Mucosa of rectum (tissue), 2 donors: ENCODE results near the gene ERCC1.

Source experiments
- H3K27ac ChIP-seq, 2 donors: one replicate each; pipeline ENCODE4 v1.7.0; 2013; ENCODE audit warnings: inconsistent platforms in 2 of 2, low read depth in 2 of 2, low read length in 2 of 2
- H3K27me3 ChIP-seq, 2 donors: one replicate each; pipeline ENCODE4 v1.7.0; 2013; ENCODE audit warnings: low read length in 2 of 2; ENCODE audit not compliant: control insufficient read depth in 2 of 2, insufficient read depth in 2 of 2
- H3K36me3 ChIP-seq, 2 donors: one replicate each; pipeline ENCODE4 v1.7.0; 2013; ENCODE audit warnings: low read length in 2 of 2; ENCODE audit not compliant: control insufficient read depth in 2 of 2, insufficient read depth in 2 of 2
- H3K4me1 ChIP-seq, 2 donors: one replicate each; pipeline ENCODE4 v1.7.0; 2013; ENCODE audit warnings: low read length in 2 of 2, mild to moderate bottlenecking in 1 of 2; ENCODE audit not compliant: control insufficient read depth in 2 of 2, insufficient read depth in 2 of 2
- H3K4me3 ChIP-seq, 2 donors: one replicate each; pipeline ENCODE4 v1.7.0; 2013; ENCODE audit warnings: low read length in 2 of 2
- H3K9ac ChIP-seq, 2 donors: one replicate each; pipeline ENCODE4 v1.7.0; 2013; ENCODE audit warnings: low read length in 2 of 2, low read depth in 1 of 2, mild to moderate bottlenecking in 1 of 2
- H3K9me3 ChIP-seq, 2 donors: one replicate each; pipeline ENCODE4 v1.7.0; 2013; ENCODE audit warnings: low read length in 2 of 2; ENCODE audit not compliant: control insufficient read depth in 2 of 2
- donor health status: healthy.
- donor health status: Normal muscosa, but diverticular disease.

ERCC1 gene

DNA sequence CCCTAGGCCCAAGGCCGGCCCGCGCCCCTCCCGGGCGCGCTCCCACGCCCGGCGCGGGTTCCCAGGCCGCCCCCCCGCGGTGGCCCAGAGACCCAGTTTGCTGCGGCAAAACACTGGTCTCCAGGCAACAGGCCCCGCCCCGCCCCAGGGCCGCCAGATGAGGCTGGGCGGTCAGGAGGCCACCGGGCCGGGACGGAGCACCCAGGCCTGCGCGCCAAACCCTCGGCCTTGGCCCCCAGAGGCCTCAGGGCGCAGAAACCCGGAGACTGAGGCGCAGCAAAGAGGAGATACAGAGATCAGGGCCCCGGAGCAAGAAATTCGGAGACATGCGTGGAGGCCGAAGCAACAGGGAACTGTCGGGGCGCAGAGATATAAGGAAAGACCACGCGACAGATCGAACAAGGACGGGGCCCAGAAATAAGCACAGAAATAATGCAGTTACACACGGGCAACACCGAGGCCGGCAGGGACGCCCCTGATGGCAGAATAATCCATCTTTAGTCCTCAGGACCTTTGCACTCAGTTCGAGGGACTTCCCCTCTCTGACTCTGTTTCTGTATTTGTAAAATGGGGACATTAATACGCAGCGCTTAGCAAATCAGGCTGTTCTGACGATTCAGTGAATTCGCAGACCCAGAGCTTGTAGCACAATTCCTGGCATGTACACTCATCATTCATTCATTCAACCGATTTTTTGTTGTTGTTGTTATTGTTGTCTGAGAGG is 20.8 kb upstream of the ERCC1 start:
- H3K9me3 ChIP-seq: no peaks in the 10 kb centered on the region
- H3K27ac ChIP-seq: peak overlapping the region; percentile 86 to 90
- H3K4me1 ChIP-seq: peaks cover 31 to 47% of the 10 kb centered on the region in 2 donors
- peak overlapping the region; percentile 56 to 67 for H3K4me3 ChIP-seq
- H3K36me3 ChIP-seq: no peaks in the 10 kb centered on the region
- H3K9ac ChIP-seq: peak overlapping the region; percentile 74 to 79
- no peaks in the 10 kb centered on the region for H3K27me3 ChIP-seq

- peak overlapping the region; percentile 86 to 90 for H3K27ac ChIP-seq
- peaks cover 25 to 39% of the 10 kb centered on the region in 2 donors for H3K4me1 ChIP-seq
- H3K27me3 ChIP-seq: no peaks in the 10 kb centered on the region
- H3K4me3 ChIP-seq: peak overlapping the region; percentile 70 to 82
- H3K36me3 ChIP-seq: no peaks in the 10 kb centered on the region
- H3K9ac ChIP-seq: peak overlapping the region; percentile 79 to 83
- no peaks in the 10 kb centered on the region for H3K9me3 ChIP-seq
These were observed 20.0 kb upstream of the ERCC1 start for GRCh38 chr19:45443462-45444317.

GRCh38 chr19:45442778-45443461 is 19.2 kb upstream of the ERCC1 start:
- no peaks in the 10 kb centered on the region for H3K36me3 ChIP-seq
- no peaks in the 10 kb centered on the region for H3K27me3 ChIP-seq
- peak overlapping the region; percentile 70 to 82 for H3K4me3 ChIP-seq
- H3K9ac ChIP-seq: peak overlapping the region; percentile 79 to 83
- H3K4me1 ChIP-seq: peaks cover 22 to 31% of the 10 kb centered on the region in 2 donors
- H3K9me3 ChIP-seq: no peaks in the 10 kb centered on the region
- H3K27ac ChIP-seq: peak overlapping the region; percentile 86 to 90

DNA sequence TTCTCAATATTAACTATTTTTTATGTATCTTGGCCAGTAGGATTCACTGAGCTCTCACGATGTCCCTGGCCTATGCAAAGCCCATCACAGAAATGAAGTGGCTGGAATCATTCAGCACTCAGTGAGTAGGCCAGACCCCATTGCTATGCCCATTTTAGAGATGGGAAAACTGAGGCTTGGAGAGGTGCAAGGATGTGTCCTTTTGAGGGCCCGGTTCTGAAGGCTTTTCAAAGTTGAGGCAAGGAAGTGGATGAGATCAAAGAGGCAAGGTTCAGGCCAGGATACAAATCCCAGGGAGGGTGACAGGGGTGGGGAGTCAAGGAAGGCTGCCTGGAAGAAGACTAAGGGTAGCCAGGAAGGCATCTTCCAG is 18.7 kb upstream of the ERCC1 start:
- H3K9ac ChIP-seq: peak overlapping the region in 1 of 2 donors; percentile 79
- H3K4me3 ChIP-seq: no peak overlapping the region
- H3K27ac ChIP-seq: peak overlapping the region in 1 of 2 donors; percentile 90

DNA sequence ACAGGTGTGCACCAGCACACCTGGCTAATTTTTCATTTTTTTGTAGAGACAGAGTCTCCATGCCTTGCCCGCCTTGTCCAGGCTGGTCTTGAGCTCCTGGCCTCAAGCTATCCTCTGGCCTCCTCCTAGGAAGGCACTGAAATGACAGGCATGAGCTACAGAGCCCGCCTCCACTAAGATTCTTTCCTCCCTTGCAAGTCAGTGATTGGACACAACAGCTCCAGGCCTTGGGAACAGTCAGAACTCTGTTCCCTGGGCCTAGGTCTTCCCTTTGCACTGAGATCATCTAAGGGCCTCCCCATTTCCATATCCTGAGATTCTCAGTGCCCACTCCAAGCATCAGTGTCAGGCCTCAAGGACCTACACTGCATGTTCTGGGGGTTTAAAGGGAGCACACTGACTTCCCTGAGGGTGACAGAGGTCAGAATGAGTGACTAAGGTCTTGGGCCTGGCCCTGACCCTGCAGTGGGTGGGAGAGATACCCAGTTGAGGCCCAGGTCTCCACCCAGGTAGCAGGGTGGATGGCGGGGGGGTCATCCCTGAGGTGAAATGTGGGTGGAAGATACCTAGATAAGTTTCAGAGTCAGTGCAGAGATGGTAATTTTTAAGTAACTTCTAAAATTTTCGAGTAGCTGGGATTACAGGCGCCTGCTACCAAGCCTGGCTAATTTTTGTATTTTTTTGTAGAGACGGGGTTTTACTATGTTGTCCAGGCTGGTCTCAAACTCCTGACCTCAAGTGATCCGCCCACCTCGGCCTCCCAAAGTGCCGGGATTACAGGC is 17.3 kb upstream of the ERCC1 start:
- Histone ChIP-seq H3K9me3 (no peaks in the 10 kb centered on the region), H3K4me3 (no peak overlapping the region), H3K27me3 (no peaks in the 10 kb centered on the region), H3K36me3 (no peaks in the 10 kb centered on the region), H3K9ac (no peak overlapping the region), H3K4me1 (peaks cover 17 to 20% of the 10 kb centered on the region in 2 donors), H3K27ac (peak overlapping the region in 1 of 2 donors; percentile 80)

More for the DNA sequence above, 18.7 kb upstream of the ERCC1 start:
- peaks cover 22 to 27% of the 10 kb centered on the region in 2 donors for H3K4me1 ChIP-seq
- H3K36me3 ChIP-seq: no peaks in the 10 kb centered on the region
- no peaks in the 10 kb centered on the region for H3K27me3 ChIP-seq
- H3K9me3 ChIP-seq: no peaks in the 10 kb centered on the region

DNA sequence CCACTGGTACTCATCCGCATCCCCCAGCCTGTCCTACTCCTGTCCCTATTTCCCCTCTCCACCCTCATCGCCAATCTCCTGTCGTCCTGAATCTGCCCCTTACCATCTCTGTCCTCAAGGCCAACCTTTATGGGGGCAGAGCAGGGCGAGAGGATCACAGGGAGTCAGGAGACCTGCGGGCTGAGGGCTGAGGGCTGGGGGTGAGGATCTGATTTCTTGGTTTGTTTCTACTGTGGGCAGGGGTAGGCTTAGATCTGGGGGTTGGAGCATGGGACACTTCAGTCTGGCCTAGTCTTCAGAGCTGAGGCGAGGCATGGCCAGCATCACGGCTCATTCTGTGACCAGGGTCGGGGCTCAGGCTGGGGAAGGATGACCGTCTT is 16.5 kb upstream of the ERCC1 start:
- no peaks in the 10 kb centered on the region for H3K9me3 ChIP-seq
- peak overlapping the region; percentile 60 to 69 for H3K4me3 ChIP-seq
- H3K27me3 ChIP-seq: no peaks in the 10 kb centered on the region
- H3K36me3 ChIP-seq: no peaks in the 10 kb centered on the region
- H3K4me1 ChIP-seq: peaks cover 17 to 20% of the 10 kb centered on the region in 2 donors
- H3K27ac ChIP-seq: peak overlapping the region; percentile 71 to 80
- H3K9ac ChIP-seq: peak overlapping the region; percentile 47 to 73

DNA sequence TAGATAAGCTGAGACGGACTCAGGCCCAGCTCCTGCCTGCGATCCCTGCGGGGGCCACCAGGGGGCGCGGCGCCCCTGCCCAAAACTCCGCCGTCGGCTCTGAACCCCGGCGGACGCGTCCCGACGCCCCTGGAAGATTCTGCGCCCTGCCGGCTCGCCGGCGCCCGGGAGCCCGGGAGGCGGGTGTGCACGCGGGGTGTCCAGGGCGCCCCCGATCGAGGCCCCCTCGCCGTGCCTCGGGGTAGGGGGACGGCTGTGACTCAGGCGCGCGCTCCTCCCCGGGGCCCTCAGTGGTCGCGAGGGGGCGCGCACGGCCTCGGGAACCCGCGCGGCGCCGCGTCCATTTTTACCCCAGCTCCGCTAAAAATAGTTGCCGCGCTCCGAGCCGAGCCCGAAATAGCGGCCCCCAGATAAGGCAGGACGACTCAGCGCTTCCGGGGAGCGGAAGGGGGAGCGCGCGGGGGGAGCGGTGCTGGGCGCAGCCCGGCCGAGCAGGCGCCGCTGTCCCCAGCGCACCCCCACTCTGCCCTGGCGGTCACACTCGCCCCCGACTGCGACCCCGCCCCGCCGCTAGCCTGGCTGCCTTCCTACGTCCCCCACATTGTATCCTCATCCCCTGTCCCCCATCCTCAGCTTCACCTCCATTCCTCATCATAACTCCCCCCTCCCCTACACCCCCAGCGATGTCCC is 16.0 kb upstream of the ERCC1 start:
- H3K9ac ChIP-seq: peak overlapping the region; percentile 47 to 73
- H3K36me3 ChIP-seq: no peaks in the 10 kb centered on the region
- peak overlapping the region; percentile 71 to 80 for H3K27ac ChIP-seq
- H3K4me3 ChIP-seq: peak overlapping the region; percentile 60 to 69
- peaks cover 14 to 17% of the 10 kb centered on the region in 2 donors for H3K4me1 ChIP-seq
- H3K9me3 ChIP-seq: no peaks in the 10 kb centered on the region
- no peaks in the 10 kb centered on the region for H3K27me3 ChIP-seq

DNA sequence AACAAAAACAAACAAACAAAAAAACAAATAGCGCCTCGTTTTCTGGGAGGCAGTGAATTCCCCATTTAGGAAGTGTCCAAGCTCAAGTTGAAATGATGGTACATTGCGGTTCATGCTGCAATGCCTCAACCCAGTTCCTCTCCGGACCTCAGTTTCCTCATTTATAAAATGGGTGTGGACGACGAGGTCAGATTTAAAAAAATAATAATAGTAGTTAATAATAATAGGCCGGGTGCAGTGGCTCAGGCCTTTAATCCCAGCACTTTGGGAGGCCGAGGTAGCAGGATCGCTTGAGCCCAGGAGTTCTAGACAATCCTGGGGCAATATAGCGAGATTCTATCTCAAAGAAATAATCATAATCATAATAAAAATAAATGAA is 15.5 kb upstream of the ERCC1 start:
- Histone ChIP-seq H3K27me3 (no peaks in the 10 kb centered on the region), H3K4me3 (peak overlapping the region; percentile 60 to 69), H3K27ac (no peak overlapping the region), H3K4me1 (peaks cover 9 to 13% of the 10 kb centered on the region in 2 donors), H3K36me3 (no peaks in the 10 kb centered on the region), H3K9me3 (no peaks in the 10 kb centered on the region), H3K9ac (peak overlapping the region in 1 of 2 donors; percentile 73)

GRCh38 chr19:45437328-45437727 is 13.6 kb upstream of the ERCC1 start:
- Histone ChIP-seq H3K9ac (no peak overlapping the region), H3K4me3 (no peak overlapping the region), H3K9me3 (no peaks in the 10 kb centered on the region), H3K4me1 (peaks cover 0 to 5% of the 10 kb centered on the region in 2 donors), H3K36me3 (no peaks in the 10 kb centered on the region), H3K27me3 (no peaks in the 10 kb centered on the region), H3K27ac (no peak overlapping the region)
